Neural crest cell (in vitro differentiated cells): ENCODE data around the gene PRDM10. TPM values are rescaled to one million over a fixed set of nuclear protein-coding genes. Genes with fewer than 3 reads are reported as not detected.

ENCODE experiments used
- DNase-seq: peaks from one replicate; pipeline ENCODE4 v3.0.0; 2021; ENCODE audit warnings: low read depth, mixed read lengths, low spot score
- H3K27ac Mint-ChIP-seq: one replicate; pipeline ENCODE4 v1.8.0; 2021; ENCODE audit warnings: mild to moderate bottlenecking, mixed read lengths; ENCODE audit not compliant: unreplicated experiment
- H3K27me3 Mint-ChIP-seq: 2 replicates; pipeline ENCODE4 v1.8.0; 2021; ENCODE audit warnings: low read depth, mild to moderate bottlenecking, mixed read lengths
- H3K36me3 Mint-ChIP-seq: 2 replicates; pipeline ENCODE4 v1.8.0; 2021; ENCODE audit warnings: low read depth, mild to moderate bottlenecking, mixed read lengths
- H3K4me1 Mint-ChIP-seq: 2 replicates; pipeline ENCODE4 v1.8.0; 2021; ENCODE audit warnings: mixed read lengths
- H3K4me3 Mint-ChIP-seq: one replicate; pipeline ENCODE4 v1.8.0; 2021; ENCODE audit warnings: mild to moderate bottlenecking, mixed read lengths
- H3K9me3 Mint-ChIP-seq: 2 replicates; pipeline ENCODE4 v1.8.0; 2021; ENCODE audit warnings: mixed read lengths
- total RNA-seq: library from RNA; stranded (reverse); gene quantifications from 2 replicates; pipeline ENCODE4 v1.2.1, GENCODE V29; 2021
- TF ChIP-seq, protein P1 (sequence below): fragments of 200-600 bp; sonication (generic); conservative IDR thresholded peaks from 2 replicates; pipeline ENCODE4 v1.5.0; 2021; ENCODE audit warnings: antibody characterized with exemption, mild to moderate bottlenecking

The PRDM10 gene
- total RNA-seq, 1 donor from 2014 or later: 18.5 TPM

DNA sequence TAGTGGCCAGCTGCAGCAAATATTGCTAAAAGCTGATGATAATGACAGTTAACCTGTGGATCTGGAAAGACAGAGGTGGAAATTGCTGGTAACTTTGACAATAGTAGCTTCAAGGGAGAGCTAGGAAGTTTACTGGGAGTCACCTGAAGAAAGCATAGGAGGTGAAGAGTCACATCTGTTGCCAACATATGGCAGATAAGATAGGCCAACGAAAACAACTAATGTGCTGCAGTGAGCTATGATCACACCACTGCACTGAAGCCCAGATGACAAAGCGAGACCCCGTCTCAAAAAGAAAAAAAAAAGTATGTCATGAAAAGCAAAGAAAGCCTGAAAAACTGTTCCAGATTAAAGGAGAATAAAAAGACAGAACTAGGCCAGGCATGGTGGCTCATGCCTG lies 4.3 kb upstream of the PRDM10 start:
- no peak overlapping the region for H3K4me3 Mint-ChIP-seq
- peaks cover 11% of the 10 kb centered on the region for H3K4me1 Mint-ChIP-seq
- no peak overlapping the region for H3K27ac Mint-ChIP-seq
- TF ChIP-seq, protein P1, sequence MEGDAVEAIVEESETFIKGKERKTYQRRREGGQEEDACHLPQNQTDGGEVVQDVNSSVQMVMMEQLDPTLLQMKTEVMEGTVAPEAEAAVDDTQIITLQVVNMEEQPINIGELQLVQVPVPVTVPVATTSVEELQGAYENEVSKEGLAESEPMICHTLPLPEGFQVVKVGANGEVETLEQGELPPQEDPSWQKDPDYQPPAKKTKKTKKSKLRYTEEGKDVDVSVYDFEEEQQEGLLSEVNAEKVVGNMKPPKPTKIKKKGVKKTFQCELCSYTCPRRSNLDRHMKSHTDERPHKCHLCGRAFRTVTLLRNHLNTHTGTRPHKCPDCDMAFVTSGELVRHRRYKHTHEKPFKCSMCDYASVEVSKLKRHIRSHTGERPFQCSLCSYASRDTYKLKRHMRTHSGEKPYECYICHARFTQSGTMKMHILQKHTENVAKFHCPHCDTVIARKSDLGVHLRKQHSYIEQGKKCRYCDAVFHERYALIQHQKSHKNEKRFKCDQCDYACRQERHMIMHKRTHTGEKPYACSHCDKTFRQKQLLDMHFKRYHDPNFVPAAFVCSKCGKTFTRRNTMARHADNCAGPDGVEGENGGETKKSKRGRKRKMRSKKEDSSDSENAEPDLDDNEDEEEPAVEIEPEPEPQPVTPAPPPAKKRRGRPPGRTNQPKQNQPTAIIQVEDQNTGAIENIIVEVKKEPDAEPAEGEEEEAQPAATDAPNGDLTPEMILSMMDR: no peak
- no peak for DNase-seq
- no peaks in the 10 kb centered on the region for H3K36me3 Mint-ChIP-seq
- H3K9me3 Mint-ChIP-seq: no peaks in the 10 kb centered on the region
- H3K27me3 Mint-ChIP-seq: no peaks in the 10 kb centered on the region

DNA sequence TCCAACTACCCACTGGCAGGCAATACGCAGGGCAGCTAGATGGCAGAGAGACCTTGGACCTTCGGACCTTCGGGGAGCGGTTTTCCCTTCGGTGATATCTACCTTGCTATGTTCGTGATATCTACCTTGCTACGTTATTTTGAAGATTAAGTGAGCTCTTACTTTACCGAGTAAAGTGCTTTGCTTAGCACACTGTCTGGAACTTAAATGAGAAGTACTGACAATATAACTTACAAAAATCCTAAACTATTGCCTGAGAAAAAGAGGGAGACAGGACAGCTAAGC lies 1.0 kb upstream of the PRDM10 start:
- Mint-ChIP-seq H3K4me3 (peak overlapping the region; percentile 92), H3K4me1 (peaks cover 31% of the 10 kb centered on the region), H3K9me3 (no peaks in the 10 kb centered on the region), H3K27ac (peak overlapping the region; percentile 93), H3K36me3 (no peaks in the 10 kb centered on the region), H3K27me3 (no peaks in the 10 kb centered on the region)
- TF ChIP-seq, protein P1: no peak
- DNase-seq: no peak

DNA sequence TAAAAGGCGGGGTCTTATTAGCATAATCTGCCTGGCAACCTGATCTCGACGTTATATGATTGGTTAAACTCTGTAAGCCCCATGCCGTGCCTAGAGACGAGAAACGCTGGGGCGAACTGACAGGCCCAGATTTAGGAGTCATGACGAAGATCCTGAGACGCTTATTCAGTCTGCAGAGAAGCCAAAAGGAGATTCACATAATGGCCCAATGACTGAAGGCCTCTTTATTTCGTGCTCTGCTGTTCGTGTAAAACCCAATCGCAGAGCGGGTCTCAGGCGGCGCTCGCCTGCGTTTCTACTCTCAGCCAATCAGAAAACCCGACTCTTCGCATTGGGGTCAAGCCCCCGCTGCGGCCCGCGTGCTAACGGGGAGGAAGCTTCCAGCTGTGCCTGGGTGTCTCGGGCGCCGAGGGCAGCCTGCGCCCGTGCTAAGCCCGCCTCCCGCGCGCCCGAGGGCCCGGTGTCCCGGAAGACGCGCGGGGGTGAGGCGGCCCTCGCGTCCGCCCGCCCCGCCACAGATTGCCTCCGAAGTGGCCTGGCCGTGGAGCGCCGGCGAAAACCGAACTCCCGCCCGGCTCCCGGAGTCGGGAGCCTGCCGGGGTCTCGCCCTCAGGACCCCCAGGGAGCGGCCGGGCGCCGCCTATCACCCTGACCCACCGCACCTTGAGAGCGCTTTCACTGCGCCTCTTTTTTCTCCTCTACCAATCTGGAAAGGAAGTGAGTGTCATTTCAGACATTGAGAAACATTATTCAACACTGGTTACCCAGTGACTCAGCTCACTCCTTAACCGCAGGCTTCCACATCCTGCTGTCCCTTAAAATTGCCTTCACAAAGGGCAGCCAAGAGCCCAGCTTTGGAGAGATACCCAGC lies 446 bp upstream of the PRDM10 start:
- Mint-ChIP-seq H3K27me3 (no peaks in the 10 kb centered on the region), H3K9me3 (no peaks in the 10 kb centered on the region), H3K4me1 (peaks cover 36% of the 10 kb centered on the region), H3K27ac (peak overlapping the region; percentile 100), H3K4me3 (peak overlapping the region; percentile 96), H3K36me3 (no peaks in the 10 kb centered on the region)
- DNase-seq: peak; percentile 89
- TF ChIP-seq, protein P1: no peak

DNA sequence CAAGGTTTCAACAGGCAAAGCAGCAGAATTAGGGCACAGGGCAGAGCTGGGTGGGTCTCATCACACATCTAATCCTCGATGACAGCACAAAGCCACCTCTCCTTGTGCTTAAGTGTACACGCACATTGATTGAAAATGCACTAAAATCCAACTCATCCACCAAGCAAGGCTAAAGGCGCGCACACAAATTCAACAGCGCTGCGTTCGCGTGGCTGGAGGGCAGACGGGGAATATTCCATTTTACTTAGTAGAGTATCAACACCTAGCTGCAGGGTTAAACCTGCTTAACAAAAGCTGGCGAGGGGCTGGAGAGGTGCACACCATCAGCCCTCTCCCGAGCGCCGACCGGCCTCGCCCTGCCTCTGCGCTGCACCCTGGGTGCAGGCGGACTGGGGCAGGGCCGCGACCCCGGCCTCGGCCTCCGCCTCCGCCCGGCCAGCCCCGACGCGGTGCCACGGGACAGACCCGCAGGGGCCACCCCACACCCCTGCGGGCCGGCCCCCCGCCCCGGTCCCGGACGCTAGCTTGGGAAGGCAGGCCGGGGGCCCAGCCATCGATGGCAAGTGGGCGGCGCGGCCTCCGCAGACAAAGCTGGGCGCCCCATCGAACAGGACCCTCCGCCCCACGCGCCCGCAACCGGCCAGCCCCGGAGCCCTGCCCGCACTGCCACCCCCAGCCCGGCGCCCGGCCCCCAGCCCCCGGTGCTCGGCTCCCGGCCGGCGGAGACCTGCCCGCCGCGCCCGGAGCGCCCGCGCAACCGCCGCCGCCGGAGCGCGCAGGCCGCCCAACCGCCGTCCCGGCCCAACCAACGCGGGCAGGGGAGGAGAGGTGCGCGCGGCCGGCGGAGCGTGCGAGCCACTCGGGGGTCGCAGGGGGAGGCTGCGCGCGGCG lies 929 bp downstream of the PRDM10 start:
- TF ChIP-seq, protein P1: no peak
- Mint-ChIP-seq H3K4me1 (peaks cover 40% of the 10 kb centered on the region), H3K27ac (peak overlapping the region; percentile 97), H3K36me3 (peaks cover 7% of the 10 kb centered on the region), H3K4me3 (peak overlapping the region; percentile 93), H3K27me3 (no peaks in the 10 kb centered on the region), H3K9me3 (peaks cover 3% of the 10 kb centered on the region)
- no peak for DNase-seq

DNA sequence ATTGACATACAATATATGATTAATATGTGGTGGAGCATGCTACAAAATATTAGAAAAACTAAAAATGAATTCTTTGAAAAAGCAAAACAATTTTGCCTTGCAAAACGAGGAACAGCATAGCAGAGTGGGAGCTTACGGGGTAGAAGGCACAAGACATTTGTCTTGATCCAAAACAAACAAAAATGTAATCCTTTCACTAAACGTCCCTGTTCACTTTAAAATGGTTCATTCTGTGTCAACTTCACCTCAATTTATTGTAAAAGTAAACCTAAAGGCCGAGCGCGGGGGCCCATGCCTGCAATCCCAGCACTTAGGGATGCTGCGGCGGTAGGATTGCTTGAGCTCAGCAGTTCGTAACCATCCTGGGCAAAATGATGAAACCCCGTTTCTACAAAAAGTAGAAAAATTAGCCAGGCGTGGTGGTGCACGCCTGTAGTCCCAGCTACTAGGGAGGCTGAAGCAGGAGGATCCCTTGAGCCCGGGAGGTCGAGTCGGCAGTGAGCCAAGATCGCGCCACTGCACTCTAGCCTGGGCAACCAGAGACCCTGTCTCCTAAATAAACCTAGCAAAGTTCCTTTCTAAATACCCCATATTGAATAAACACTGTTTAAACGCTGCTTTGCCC lies 2.0 kb downstream of the PRDM10 start:
- H3K4me1 Mint-ChIP-seq: peaks cover 46% of the 10 kb centered on the region
- H3K36me3 Mint-ChIP-seq: peaks cover 14% of the 10 kb centered on the region
- H3K9me3 Mint-ChIP-seq: peaks cover 4% of the 10 kb centered on the region
- H3K27ac Mint-ChIP-seq: no peak overlapping the region
- H3K27me3 Mint-ChIP-seq: no peaks in the 10 kb centered on the region
- H3K4me3 Mint-ChIP-seq: peak overlapping the region; percentile 93
- no peak for DNase-seq
- TF ChIP-seq, protein P1: no peak
